ENCODE results near the gene TIGD3. TPM values are rescaled to one million over a fixed set of nuclear protein-coding genes. Genes with fewer than 3 reads are reported as not detected.

TIGD3 gene
- total and polyA plus RNA-seq, 2 of the 8 experiments (the other 6 are each of a cell fraction or from before 2014, with no cell fraction given) = 1.1 to 1.3 TPM

DNA sequence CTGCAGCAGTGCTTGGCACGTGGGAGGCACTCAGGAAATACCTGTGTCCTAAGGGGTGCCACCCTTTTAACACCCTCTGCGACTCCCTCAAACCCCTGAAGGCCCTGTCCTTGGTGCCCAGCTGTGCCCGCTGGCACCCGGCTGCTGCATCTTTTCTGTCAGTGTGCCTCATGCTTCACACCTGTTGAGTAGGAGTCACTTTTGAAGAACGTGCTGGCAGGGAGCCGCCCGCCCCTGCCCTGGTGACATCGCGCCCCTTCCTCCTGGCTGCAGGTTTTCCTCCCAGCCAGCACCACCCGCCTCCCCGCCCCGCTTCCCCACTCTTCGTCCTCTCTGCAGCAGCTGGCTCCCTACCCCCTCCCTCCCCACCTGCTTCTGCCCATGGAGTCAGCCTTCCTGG lies 49.7 kb downstream of the TIGD3 start:
- no peak overlapping the region for H3K56ac ChIP-seq (replicated peaks; ENCODE audit: insufficient read length, low read depth, low read length)
- H4K91ac ChIP-seq (replicated peaks; ENCODE audit: insufficient read length, low read length) = no peak overlapping the region
- H3K4me3 ChIP-seq (ENCODE audit: extremely low read depth in 1 of 4, insufficient read depth in 2 of 4, low read depth in 3 of 4, low read length in 4 of 4) = no peak overlapping the region
- FAIRE-seq = no peak
- ChIA-PET POLR2A (ENCODE audit: partially characterized antibody) (interaction anchor here (0.5 to 5.4 kb wide), 10 partner anchors 11 to 632 kb away, joined by 3 to 23 read pairs (median 4); partner anchors contain the start of genes NEAT1 and TIGD3), CTCF (ENCODE audit: partially characterized antibody) (interaction anchor here (0.6 to 7.8 kb wide), 6 partner anchors 12 to 1053 kb away, joined by 3 to 69 read pairs (median 4); no protein-coding TSS in a partner anchor)
- H2BK120ac ChIP-seq (replicated peaks; ENCODE audit: low read depth, low read length) = no peak overlapping the region
- no peak for DNase-seq (ENCODE audit: low read depth in 1 of 2, low spot score in 2 of 2)
- H2AK5ac ChIP-seq (ENCODE audit: low read depth, low read length) = no peak overlapping the region
- H2BK20ac ChIP-seq (ENCODE audit: low read length) = no peak overlapping the region
- no peaks in the 10 kb centered on the region for H3K23me2 ChIP-seq (ENCODE audit: low read depth, low read length)
- H4K8ac ChIP-seq (ENCODE audit: extremely low read depth, insufficient read depth, low read length) = no peak overlapping the region
- no peak overlapping the region for H3K9ac ChIP-seq (replicated peaks in 1 of 4; ENCODE audit: extremely low read depth in 1 of 4, low read depth in 3 of 4, low read length in 3 of 4)
- H3K23ac ChIP-seq (ENCODE audit: insufficient read length) = no peak overlapping the region
- peaks cover 0 to 5% of the 10 kb centered on the region in 2 experiments for H4K20me1 ChIP-seq (replicated peaks in 1 of 2; ENCODE audit: control insufficient read depth in 1 of 2, insufficient read depth in 2 of 2, low read length in 2 of 2)
- H3K4me2 ChIP-seq (ENCODE audit: insufficient read depth in 1 of 2, low read depth in 2 of 2, low read length in 2 of 2) = no peak overlapping the region
- H3K79me1 ChIP-seq (ENCODE audit: low read depth, low read length) = no peaks in the 10 kb centered on the region
- 75% methylated on average over 2 of the region's 13 CpGs; no CpG with 5 or more reads in 1 of the 2 experiments for WGBS, 2 experiments (ENCODE audit: extremely low coverage in 1 of 2, insufficient coverage in 1 of 2, insufficient read length in 1 of 2, insufficient replicate concordance in 2 of 2, low coverage in 1 of 2, low lambda C conversion rate in 2 of 2, missing lambda C conversion rate in 1 of 2)
- no peak overlapping the region for H2BK12ac ChIP-seq (ENCODE audit: low read depth, low read length)
- no peak overlapping the region for H3K27ac ChIP-seq (ENCODE audit: low read depth, low read length)
- no peaks in the 10 kb centered on the region; a peak in 1 of 7 replicates for H3K4me1 ChIP-seq (replicated peaks in 1 of 4; ENCODE audit: control insufficient read depth in 3 of 4, insufficient read depth in 4 of 4, low read length in 3 of 4)
- no peaks in the 10 kb centered on the region for H3K27me3 ChIP-seq (replicated peaks in 1 of 4; ENCODE audit: control insufficient read depth in 3 of 4, extremely low read depth in 1 of 4, insufficient read depth in 3 of 4, low read length in 3 of 4)
- peaks cover 0 to 8% (median 3%) of the 10 kb centered on the region in 4 experiments; a peak in 4 of 8 replicates for H3K36me3 ChIP-seq (ENCODE audit: control insufficient read depth in 2 of 4, insufficient read depth in 4 of 4, low read length in 3 of 4)
- no peak overlapping the region for H3K18ac ChIP-seq (ENCODE audit: extremely low read depth, low read length)
- no peak overlapping the region for H2BK5ac ChIP-seq (ENCODE audit: low read depth, low read length)
- H3K4ac ChIP-seq (replicated peaks; ENCODE audit: insufficient read length, low read depth, low read length) = no peak overlapping the region
- no peak overlapping the region for H3K14ac ChIP-seq (ENCODE audit: insufficient read length)
- no peaks in the 10 kb centered on the region for H3K9me3 ChIP-seq (ENCODE audit: insufficient read depth in 2 of 2, low read depth in 1 of 2, low read length in 1 of 2)
- no peak overlapping the region for H2BK15ac ChIP-seq (ENCODE audit: low read length)
- TF ChIP-seq RAD21 (IDR thresholded peaks at IDR 0.05 in 1 of 2, conservative IDR thresholded peaks at IDR 0.05 in 1 of 2; ENCODE audit: low read depth in 2 of 2, low read length in 2 of 2) = no peak
- TF ChIP-seq JUN (IDR thresholded peaks at IDR 0.05; ENCODE audit: low read depth, low read length) = no peak
- no peak for TF ChIP-seq HDAC2 (IDR thresholded peaks at IDR 0.05; ENCODE audit: borderline replicate concordance in 1 of 2, low read depth in 2 of 2, low read length in 2 of 2)
- TF ChIP-seq NRF1 (IDR thresholded peaks at IDR 0.05; ENCODE audit: low read depth, low read length) = no peak
- TF ChIP-seq CBX8 (IDR thresholded peaks at IDR 0.05; ENCODE audit: borderline replicate concordance, low read depth, low read length) = no peak
- no peak for TF ChIP-seq SP1 (IDR thresholded peaks at IDR 0.05; ENCODE audit: low read depth, low read length)
- TF ChIP-seq RNF2 (IDR thresholded peaks at IDR 0.05; ENCODE audit: borderline replicate concordance, low read depth, low read length, missing control alignments, poor library complexity, severe bottlenecking) = no peak
- TF ChIP-seq BCL11A (IDR thresholded peaks at IDR 0.05; ENCODE audit: low read depth in 2 of 2, low read length in 2 of 2) = no peak
- TF ChIP-seq, protein P1, sequence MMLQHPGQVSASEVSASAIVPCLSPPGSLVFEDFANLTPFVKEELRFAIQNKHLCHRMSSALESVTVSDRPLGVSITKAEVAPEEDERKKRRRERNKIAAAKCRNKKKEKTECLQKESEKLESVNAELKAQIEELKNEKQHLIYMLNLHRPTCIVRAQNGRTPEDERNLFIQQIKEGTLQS (IDR thresholded peaks at IDR 0.05; ENCODE audit: insufficient read depth, low read depth, low read length) = no peak
- TF ChIP-seq, protein P2, sequence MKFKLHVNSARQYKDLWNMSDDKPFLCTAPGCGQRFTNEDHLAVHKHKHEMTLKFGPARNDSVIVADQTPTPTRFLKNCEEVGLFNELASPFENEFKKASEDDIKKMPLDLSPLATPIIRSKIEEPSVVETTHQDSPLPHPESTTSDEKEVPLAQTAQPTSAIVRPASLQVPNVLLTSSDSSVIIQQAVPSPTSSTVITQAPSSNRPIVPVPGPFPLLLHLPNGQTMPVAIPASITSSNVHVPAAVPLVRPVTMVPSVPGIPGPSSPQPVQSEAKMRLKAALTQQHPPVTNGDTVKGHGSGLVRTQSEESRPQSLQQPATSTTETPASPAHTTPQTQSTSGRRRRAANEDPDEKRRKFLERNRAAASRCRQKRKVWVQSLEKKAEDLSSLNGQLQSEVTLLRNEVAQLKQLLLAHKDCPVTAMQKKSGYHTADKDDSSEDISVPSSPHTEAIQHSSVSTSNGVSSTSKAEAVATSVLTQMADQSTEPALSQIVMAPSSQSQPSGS (IDR thresholded peaks at IDR 0.05; ENCODE audit: low read length) = no peak
- no peak overlapping the region for H2AFZ ChIP-seq (ENCODE audit: low read length)
- no peaks in the 10 kb centered on the region for H3K79me2 ChIP-seq (ENCODE audit: control insufficient read depth in 1 of 2, insufficient read depth in 2 of 2, low read length in 2 of 2)
- no peak overlapping the region for H4K5ac ChIP-seq (ENCODE audit: insufficient read length, low read depth, low read length)

Measured in H1 (cell line).